Parietal lobe (tissue), 2 donors: ENCODE results near the gene ELAVL3. TPM values are rescaled to one million over a fixed set of nuclear protein-coding genes. Genes with fewer than 3 reads are reported as not detected.

Experiments
- small RNA-seq: library from RNA; depleted of rRNA; stranded (forward); fragments of <200 nt; gene quantifications from one replicate; pipeline ENCODE3, GENCODE V24; 2014; ENCODE audit warnings: low replicate concordance
- total RNA-seq: library from RNA; depleted of rRNA; stranded (reverse); fragments of >200 nt; gene quantifications from one replicate; pipeline ENCODE4 v1.2.3, GENCODE V29; 2014

ELAVL3 gene
- total RNA-seq, result 198 TPM

DNA sequence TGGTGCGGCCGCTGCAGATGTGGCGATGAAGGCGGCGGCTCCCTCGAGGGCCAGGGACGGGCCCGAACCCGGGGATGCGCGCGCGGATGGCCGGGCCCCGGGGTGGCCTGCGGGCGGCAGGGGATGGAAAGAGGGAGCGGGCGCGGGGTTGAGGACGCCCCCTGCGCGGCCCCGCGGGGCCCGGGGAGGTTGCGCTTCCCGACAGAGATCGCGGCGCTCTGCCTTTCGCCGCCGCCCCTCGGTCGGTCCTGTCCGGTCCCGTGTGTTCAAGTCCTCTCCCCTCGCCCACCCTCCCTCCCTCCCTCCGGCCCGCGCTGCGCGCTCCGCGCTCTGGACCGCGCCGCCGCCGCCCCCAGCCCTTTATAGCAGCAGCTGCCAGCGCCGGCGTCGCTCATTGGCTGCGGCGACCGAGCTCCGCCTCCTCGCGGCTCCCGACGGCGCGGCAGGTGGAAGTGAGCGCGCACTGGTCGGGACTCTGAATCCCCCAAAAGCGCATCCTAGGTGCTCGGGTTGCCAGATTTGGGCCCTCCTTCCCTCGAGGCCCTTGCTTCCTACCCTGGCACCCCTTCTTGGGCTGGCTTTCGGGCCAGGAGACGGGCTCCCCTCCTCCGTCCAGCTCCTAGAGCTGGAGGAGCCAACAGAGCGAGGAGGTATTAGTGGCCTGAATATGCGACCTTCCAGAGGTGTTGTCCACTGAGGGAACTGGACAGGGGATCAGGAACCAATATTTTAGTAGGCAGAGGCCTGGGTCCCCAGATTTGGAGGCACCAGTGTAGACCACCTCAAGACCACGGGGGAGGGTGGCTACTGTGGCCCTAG lies at the start of gene ELAVL3:
Gene ELAVL3 (minus strand): TSS at position 332 of the 819 bp plus-strand sequence. CDS start 438 bp downstream, outside the sequence.

DNA sequence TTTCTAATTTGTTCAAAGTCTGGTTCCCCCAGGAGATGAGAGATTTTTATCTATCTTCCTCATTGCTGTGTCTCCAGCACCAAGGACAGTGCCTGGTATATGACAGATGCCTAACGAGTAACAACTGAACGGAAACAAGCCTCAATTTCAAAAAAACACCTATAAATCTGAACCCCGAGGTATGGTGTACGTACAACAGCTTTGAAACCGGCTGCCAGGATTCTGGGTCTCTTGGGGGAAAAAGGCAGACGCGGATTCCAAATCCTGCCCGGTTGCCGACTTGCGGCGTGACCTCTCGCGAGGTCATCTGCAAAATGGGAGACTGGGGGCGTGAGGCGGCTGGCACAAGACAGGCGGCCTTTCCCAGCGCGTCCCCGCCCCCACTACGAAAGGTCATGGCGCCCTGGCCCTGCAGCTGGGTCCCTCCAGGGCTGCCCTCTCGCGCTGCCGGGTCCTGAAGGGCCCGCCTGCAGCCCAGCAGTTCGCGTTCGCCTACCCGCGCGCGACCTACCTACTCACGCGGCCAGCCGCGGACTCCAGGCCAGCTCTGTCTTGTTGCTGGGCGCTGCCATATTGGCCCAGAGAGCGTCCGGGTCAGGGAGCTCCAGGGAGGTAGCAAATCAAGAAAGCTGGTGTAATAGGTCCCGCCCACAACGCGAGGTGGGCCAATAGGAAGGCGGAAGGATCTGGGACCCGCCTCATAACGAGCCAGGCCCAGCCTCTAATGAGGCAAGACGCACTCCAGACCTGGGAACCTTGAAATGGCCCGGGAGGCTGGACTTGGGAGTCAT lies 47.9 kb upstream of the ELAVL3 start, which contains the start of gene ECSIT:
Gene ECSIT (minus strand): TSS at position 584 of the 791 bp plus-strand sequence. CDS start 9,964 bp downstream, outside the sequence.

DNA sequence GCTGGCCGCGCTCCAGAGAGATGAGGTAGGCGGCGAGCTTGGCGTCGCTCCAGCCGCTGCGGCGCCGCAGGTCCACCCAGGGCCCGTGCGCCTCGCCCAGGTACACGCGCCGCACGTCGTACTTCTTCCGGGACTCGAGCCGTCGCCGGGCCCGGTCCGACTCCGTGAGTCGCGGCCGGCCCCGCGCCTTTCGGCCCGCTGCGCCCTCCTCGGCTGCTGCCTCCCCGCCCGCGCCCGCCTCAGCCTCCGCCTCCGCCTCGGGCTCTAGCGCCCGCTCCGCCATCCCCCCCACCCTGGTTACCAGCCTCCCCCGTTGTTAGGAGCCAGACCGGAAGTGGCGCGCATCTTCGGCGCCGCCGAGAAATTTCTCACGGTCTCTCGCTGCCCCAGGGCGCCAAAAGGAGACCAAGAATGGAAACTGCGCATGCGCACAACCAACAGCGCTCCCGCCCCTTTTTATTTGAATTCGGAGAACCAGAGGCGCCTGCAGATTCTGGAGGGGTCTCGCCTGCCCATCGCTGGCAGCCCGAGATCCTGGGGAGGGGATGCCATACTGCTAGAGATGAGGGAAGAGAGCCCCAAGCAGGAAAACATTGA lies 24.8 kb upstream of the ELAVL3 start, which contains the start of gene ZNF653:
Gene ZNF653 (minus strand): TSS at position 336 of the 597 bp plus-strand sequence. CDS start 53 bp downstream, at position 283.

DNA sequence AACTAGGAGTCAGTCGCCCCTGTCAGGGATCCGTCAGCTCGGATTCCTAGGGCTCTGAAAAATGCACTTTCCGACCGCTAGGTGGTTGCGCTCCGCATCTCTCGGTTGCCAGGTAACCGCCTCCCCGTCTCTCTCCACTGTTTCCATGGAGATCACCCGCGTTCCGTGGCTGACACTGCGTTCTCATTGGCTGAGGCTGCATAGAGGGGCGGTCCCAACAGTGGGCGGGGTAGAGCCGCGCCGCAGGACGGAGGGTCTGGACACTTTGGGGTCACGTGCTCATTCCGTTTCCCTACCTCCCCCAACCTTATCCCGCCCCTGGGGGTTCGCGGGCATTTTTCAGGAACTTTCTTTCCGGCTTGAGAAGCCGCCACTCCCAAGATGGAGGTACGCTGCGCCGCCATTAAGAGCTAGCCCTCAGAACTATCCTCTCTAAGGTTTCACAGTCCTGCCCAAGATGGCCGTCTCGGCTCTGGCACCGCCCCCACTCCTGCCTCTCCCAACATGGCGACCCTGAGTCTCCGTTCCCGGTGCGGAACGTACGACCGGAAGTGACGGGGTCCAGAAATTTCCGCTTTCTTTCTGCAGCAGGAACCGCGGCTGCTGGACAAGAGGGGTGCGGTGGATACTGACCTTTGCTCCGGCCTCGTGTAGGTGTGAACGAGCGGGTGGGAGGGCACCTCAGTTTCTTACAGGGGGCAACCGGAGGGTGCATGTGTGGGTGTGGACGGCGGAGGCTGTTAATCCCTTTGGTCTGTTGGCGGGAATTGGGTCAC lies 45.6 kb downstream of the ELAVL3 start, which contains the start of the genes ODAD3 and PRKCSH:
Gene ODAD3 (minus strand): TSS at position 65 of the 776 bp plus-strand sequence. CDS start 105 bp downstream, outside the sequence.
Gene PRKCSH (plus strand): TSS at position 579 of the 776 bp plus-strand sequence. CDS start 483 bp downstream, outside the sequence.

DNA sequence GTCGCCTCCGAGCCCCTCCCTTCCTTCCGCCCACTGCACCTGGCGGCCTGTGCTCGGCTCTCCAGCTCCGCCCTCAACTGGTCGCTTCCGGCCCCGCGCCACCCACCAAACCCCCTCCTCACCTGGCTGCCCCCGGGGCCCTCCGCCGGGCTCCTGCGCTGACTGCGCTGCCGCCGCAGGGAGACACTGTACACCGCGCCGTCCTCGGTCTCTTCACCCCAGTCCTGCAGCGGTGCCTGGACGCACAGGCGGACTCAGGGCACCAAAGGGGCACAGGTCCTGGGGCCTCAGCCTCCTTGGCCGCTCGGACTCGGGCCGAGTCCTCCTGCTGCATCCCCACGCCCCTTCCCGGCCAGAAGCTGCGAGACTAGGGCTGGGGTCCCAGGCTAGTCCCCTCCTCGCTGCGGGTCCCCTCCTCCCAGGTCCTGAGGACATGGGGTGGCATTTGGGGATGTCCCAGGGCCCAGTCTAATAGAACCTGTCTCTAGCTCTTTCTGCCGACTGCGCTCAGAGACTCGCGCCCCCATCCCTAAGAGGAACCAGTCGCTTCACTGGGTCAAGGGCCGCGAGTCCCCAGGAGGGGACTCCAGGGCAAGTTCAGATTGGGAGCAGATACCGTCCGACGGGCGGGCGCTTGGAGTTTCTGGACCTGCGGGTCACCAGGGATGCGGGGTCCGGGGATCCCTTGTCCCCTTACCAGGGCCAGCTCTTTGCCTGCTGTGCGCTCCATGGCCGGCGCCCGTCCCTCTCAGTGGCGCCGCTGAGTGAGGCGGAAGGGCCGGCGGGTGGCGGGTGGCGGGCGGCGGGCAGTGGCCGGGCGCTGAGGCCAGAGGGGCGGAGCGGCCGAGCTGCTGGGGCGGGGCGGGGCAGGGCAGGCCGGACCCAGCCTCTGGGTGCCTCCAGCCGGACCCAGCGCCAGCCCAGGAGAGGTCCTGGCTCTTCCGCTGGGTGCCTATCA lies 62.0 kb downstream of the ELAVL3 start, which contains the start of gene RGL3:
Gene RGL3 (minus strand): TSS at position 766 of the 958 bp plus-strand sequence. CDS start 36 bp downstream, at position 730.

Small RNA genes within 50 kb of the gene (small RNA-seq; reads per million reads assigned to genes)
- gene MIR7974, result not detected
- gene RF00019, result not detected
- not detected for gene RN7SL833P

Other genes starting within 250 kb of the ELAVL3 start
- gene ANGPTL8, start 241.4 kb downstream of the ELAVL3 start, total RNA-seq, result not detected
- gene DOCK6, start 218.5 kb downstream of the ELAVL3 start, total RNA-seq, result 5.9 TPM
- not detected for gene TSPAN16, start 184.9 kb downstream of the ELAVL3 start, total RNA-seq
- gene RAB3D, start 141.4 kb downstream of the ELAVL3 start, total RNA-seq, result 18.2 TPM
- 23.5 TPM for gene TMEM205, start 134.8 kb downstream of the ELAVL3 start, total RNA-seq
- 6.3 TPM for gene CCDC159, start 134.5 kb downstream of the ELAVL3 start, total RNA-seq
- 48.5 TPM for gene PLPPR2, start 125.6 kb downstream of the ELAVL3 start, total RNA-seq
- 0.94 TPM for gene SWSAP1, start 106.4 kb downstream of the ELAVL3 start, total RNA-seq
- gene EPOR, start 96.7 kb downstream of the ELAVL3 start, total RNA-seq, result 5.0 TPM
- not detected for gene RGL3, start 61.7 kb downstream of the ELAVL3 start, total RNA-seq
- gene ODAD3, start 45.9 kb downstream of the ELAVL3 start, total RNA-seq, result 0.63 TPM
- 88.0 TPM for gene PRKCSH, start 45.4 kb downstream of the ELAVL3 start, total RNA-seq
- 17.8 TPM for gene ZNF653, start 24.8 kb upstream of the ELAVL3 start, total RNA-seq
- 31.9 TPM for gene ECSIT, start 48.1 kb upstream of the ELAVL3 start, total RNA-seq
- not detected for gene CNN1, start 57.8 kb upstream of the ELAVL3 start, total RNA-seq
- gene ELOF1, start 78.2 kb upstream of the ELAVL3 start, total RNA-seq, result 20.0 TPM
- not detected for gene ACP5, start 96.6 kb upstream of the ELAVL3 start, total RNA-seq
- gene ZNF627, start 116.4 kb upstream of the ELAVL3 start, total RNA-seq, result 64.2 TPM